ENCODE data around the gene NEUROG1.
"Not testable (repeated sequence)": the region's sequence is repeated elsewhere in the genome, so short reads cannot be mapped to it uniquely, and the experiment has no call there.

The NEUROG1 gene

GRCh38 chr5:135497971-135498636 lies 37.7 kb downstream of the NEUROG1 start:
- DNase-seq (ENCODE audit: low read depth) = no peak
- TF ChIP-seq, protein P1, sequence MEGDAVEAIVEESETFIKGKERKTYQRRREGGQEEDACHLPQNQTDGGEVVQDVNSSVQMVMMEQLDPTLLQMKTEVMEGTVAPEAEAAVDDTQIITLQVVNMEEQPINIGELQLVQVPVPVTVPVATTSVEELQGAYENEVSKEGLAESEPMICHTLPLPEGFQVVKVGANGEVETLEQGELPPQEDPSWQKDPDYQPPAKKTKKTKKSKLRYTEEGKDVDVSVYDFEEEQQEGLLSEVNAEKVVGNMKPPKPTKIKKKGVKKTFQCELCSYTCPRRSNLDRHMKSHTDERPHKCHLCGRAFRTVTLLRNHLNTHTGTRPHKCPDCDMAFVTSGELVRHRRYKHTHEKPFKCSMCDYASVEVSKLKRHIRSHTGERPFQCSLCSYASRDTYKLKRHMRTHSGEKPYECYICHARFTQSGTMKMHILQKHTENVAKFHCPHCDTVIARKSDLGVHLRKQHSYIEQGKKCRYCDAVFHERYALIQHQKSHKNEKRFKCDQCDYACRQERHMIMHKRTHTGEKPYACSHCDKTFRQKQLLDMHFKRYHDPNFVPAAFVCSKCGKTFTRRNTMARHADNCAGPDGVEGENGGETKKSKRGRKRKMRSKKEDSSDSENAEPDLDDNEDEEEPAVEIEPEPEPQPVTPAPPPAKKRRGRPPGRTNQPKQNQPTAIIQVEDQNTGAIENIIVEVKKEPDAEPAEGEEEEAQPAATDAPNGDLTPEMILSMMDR (IDR thresholded peaks at IDR 0.05; ENCODE audit: control insufficient read depth, extremely low read depth, insufficient read depth) = no peak
- H3K4me3 ChIP-seq (ENCODE audit: low read depth, low read length) = no peak overlapping the region

GRCh38 chr5:135495531-135495930 lies 40.2 kb downstream of the NEUROG1 start:
- DNase-seq (ENCODE audit: low read depth) = not testable (repeated sequence)

DNA sequence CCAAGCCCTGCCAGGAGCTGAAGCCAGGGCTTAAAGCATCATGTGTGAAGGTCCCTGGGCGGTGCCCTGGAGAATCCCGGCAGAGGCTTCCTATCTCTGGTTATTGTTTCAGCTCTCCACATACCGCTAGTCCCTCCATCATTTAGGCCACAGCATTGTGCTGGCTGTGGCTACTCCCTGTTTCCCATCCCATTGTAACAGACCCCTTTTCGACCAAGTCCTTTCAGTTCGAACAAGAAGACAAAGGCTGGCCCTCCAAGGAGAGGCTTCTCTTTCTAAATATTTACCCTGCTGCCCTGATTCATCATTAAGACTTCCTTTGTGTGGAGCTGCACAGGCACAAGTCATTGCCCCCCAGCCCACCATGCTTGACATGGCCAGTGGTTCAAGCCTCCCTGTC lies 41.6 kb downstream of the NEUROG1 start:
- H3K4me3 ChIP-seq (ENCODE audit: low read depth, low read length) = no peak overlapping the region
- TF ChIP-seq, protein P1 (IDR thresholded peaks at IDR 0.05; ENCODE audit: control insufficient read depth, extremely low read depth, insufficient read depth) = no peak
- DNase-seq (ENCODE audit: low read depth) = no peak

More at GRCh38 chr5:135495531-135495930, 40.2 kb downstream of the NEUROG1 start:
- H3K4me3 ChIP-seq (ENCODE audit: low read depth, low read length) = not testable (repeated sequence)

DNA sequence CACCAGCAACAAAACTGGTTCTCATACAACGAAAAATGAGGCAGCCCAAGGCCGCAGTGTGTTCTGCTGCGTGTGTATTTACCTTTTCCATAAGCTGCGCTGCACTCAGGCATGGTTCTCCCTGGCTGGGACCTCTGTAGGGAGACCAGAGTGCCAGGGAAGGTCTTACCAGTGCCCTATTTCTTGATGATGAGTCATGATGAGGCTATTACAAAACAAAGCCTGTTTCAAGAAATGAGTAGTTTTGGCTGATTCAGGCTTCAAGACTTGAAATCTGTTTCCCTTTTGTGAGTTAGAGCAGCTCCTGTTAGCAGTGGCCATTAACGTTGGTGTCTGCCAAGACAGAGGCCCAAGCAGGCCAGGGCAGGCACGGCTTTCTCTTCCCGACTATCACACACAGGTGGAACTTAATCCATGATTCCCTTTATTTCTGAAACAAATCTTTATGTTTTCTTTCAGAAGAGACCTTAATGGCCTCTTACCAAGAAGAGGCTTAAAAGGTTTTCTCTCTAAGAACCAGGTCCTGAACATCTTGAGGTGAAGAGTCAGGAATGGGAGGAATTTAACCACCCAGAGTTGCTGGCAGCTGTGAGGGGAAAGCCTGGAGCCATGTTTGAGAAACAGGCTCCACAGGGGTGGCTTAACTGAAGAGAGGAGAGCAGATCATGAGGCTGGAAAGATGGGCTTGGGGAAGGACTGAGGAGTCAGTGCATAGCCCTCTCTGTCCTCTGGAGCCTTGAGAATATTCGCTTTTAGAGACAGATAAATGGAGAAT lies 42.2 kb downstream of the NEUROG1 start:
- DNase-seq (ENCODE audit: low read depth) = no peak
- TF ChIP-seq, protein P1 (IDR thresholded peaks at IDR 0.05; ENCODE audit: control insufficient read depth, extremely low read depth, insufficient read depth) = no peak

GRCh38 chr5:135492319-135492626 lies 43.5 kb downstream of the NEUROG1 start:
- DNase-seq (ENCODE audit: low read depth) = no peak
- TF ChIP-seq, protein P1 (IDR thresholded peaks at IDR 0.05; ENCODE audit: control insufficient read depth, extremely low read depth, insufficient read depth) = no peak
- no peak overlapping the region for H3K4me3 ChIP-seq (ENCODE audit: low read depth, low read length)

More for the DNA sequence above, 42.2 kb downstream of the NEUROG1 start:
- no peak overlapping the region for H3K4me3 ChIP-seq (ENCODE audit: low read depth, low read length)

DNA sequence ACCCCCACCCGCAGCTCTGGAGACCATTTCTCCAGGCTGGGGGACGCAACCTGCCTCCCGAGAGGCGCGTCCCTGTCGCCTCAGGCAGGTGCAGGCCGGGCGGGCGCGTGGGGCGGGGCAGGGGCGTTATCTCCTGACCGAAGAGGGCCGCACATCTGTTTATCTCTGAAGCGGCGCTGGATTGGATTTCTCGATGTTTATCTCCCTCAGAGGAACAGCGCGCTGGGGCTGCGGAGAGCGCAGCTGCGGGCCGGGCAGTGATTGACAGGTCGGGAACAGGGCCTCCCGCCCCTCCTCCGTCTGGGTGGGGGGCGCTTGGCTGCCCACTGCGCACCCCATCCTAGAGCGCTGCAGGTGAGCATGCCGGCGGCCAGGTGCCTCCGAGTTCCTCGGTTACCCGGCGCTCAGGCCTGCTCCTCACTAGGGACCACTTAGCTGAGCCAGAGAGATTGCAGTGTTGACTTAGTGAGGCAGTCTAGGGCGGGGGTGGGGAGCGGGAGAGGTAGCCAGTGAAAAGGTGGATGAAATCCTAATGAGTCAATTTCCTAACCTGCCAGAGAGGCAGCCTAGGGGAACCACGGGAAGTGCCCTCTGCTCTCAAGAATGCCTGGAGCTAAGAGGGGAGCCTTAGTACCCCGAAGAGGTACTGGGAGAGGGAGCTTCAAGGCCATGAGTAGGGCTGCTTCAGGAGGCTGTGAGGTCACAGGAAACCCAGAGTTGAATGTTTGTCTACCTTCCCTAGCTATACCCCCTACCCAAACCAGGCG lies 44.0 kb downstream of the NEUROG1 start:
- DNase-seq (ENCODE audit: low read depth) = no peak
- TF ChIP-seq, protein P1 (IDR thresholded peaks at IDR 0.05; ENCODE audit: control insufficient read depth, extremely low read depth, insufficient read depth) = no peak
- no peak overlapping the region for H3K4me3 ChIP-seq (ENCODE audit: low read depth, low read length)

DNA sequence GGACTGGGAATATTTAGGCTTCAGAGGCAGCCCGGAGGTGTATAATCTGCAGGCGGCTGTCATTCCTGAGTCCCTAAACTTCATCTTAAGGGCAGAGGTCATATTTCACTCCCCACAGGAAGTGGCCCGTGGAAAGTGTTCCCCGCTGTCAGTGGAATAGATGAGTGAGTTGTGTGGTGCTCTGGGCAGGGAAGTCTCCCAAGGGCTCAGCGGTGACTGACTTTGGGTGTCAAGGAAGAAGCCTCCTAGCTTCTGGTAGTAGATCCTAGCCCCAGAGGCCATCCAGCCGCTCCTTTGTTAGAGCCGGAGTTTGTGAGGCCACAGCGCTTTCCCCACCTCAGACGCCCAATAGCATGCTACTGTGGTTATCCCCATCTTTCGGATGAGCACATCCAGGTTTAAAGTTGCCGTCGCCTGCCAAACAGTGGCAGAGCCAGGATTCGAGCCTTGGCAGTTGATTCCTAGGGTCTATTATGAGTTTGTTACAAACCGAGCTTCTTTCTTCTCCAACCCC lies 44.7 kb downstream of the NEUROG1 start:
- TF ChIP-seq, protein P1 (IDR thresholded peaks at IDR 0.05; ENCODE audit: control insufficient read depth, extremely low read depth, insufficient read depth) = no peak
- no peak overlapping the region for H3K4me3 ChIP-seq (ENCODE audit: low read depth, low read length)
- DNase-seq (ENCODE audit: low read depth) = no peak

All from LNCaP clone FGC (cell line).